Nephron progenitor cell (in vitro differentiated cells): ENCODE results near the gene IL17C.
"Not testable (repeated sequence)": the region's sequence is repeated elsewhere in the genome, so short reads cannot be mapped to it uniquely, and the experiment has no call there.

ENCODE experiments used
- DNase-seq: peaks from one replicate; pipeline ENCODE4 v3.0.0; 2021
- H3K27ac Mint-ChIP-seq: 2 replicates; pipeline ENCODE4 v1.8.0; 2021; ENCODE audit warnings: mild to moderate bottlenecking, moderate library complexity, mixed read lengths
- H3K27me3 Mint-ChIP-seq: 2 replicates; pipeline ENCODE4 v1.8.0; 2021; ENCODE audit warnings: mild to moderate bottlenecking, low read depth, mixed read lengths; ENCODE audit not compliant: poor library complexity
- H3K36me3 Mint-ChIP-seq: 2 replicates; pipeline ENCODE4 v1.8.0; 2021; ENCODE audit warnings: low read depth, mixed read lengths
- H3K4me1 Mint-ChIP-seq: 2 replicates; pipeline ENCODE4 v1.8.0; 2021; ENCODE audit warnings: mixed read lengths
- H3K4me3 Mint-ChIP-seq: 2 replicates; pipeline ENCODE4 v1.8.0; 2021; ENCODE audit warnings: mild to moderate bottlenecking, moderate library complexity, mixed read lengths
- H3K9me3 Mint-ChIP-seq: 2 replicates; pipeline ENCODE4 v1.8.0; 2021; ENCODE audit warnings: mild to moderate bottlenecking, moderate library complexity, mixed read lengths
- CTCF ChIP-seq: fragments of 200-600 bp; sonication (generic); IDR thresholded peaks from 2 replicates; pipeline ENCODE4 v1.5.0; 2021; ENCODE audit warnings: antibody characterized with exemption

IL17C gene

GRCh38 chr16:88665570-88665969 lies 27.2 kb downstream of the IL17C start:
- Mint-ChIP-seq H3K9me3 (no peaks in the 10 kb centered on the region), H3K4me1 (peaks cover 26% of the 10 kb centered on the region), H3K4me3 (peak overlapping the region; percentile 90), H3K27me3 (no peaks in the 10 kb centered on the region), H3K27ac (no peak overlapping the region), H3K36me3 (peaks cover 15% of the 10 kb centered on the region)
- DNase-seq = no peak
- TF ChIP-seq CTCF = no peak

GRCh38 chr16:88667461-88667860 lies 29.1 kb downstream of the IL17C start:
- peaks cover 12% of the 10 kb centered on the region for H3K4me1 Mint-ChIP-seq
- H3K27me3 Mint-ChIP-seq = no peaks in the 10 kb centered on the region
- H3K36me3 Mint-ChIP-seq = peaks cover 15% of the 10 kb centered on the region
- no peak for TF ChIP-seq CTCF
- H3K27ac Mint-ChIP-seq = peak overlapping the region; percentile 57
- peak; percentile 26 for DNase-seq
- no peak overlapping the region for H3K4me3 Mint-ChIP-seq
- H3K9me3 Mint-ChIP-seq = no peaks in the 10 kb centered on the region

GRCh38 chr16:88669493-88669892 lies 31.1 kb downstream of the IL17C start:
- H3K4me3 Mint-ChIP-seq, DNase-seq, H3K27me3 Mint-ChIP-seq, H3K27ac Mint-ChIP-seq, H3K9me3 Mint-ChIP-seq: not testable (repeated sequence)
- peaks cover 15% of the 10 kb centered on the region for H3K36me3 Mint-ChIP-seq
- peaks cover 12% of the 10 kb centered on the region for H3K4me1 Mint-ChIP-seq

- TF ChIP-seq CTCF = no peak
- Mint-ChIP-seq H3K9me3 (no peaks in the 10 kb centered on the region), H3K27me3 (no peaks in the 10 kb centered on the region), H3K4me1 (peaks cover 9% of the 10 kb centered on the region), H3K4me3 (no peak overlapping the region), H3K36me3 (peaks cover 13% of the 10 kb centered on the region), H3K27ac (no peak overlapping the region)
- DNase-seq = no peak
Observed at GRCh38 chr16:88669980-88670379, 31.6 kb downstream of the IL17C start.

- peaks cover 6% of the 10 kb centered on the region for H3K36me3 Mint-ChIP-seq
- peaks cover 7% of the 10 kb centered on the region for H3K4me1 Mint-ChIP-seq
- no peak for TF ChIP-seq CTCF
- H3K4me3 Mint-ChIP-seq = no peak overlapping the region
- H3K27me3 Mint-ChIP-seq = no peaks in the 10 kb centered on the region
- H3K9me3 Mint-ChIP-seq = no peaks in the 10 kb centered on the region
- no peak for DNase-seq
- no peak overlapping the region for H3K27ac Mint-ChIP-seq
Observed at GRCh38 chr16:88671806-88672205, 33.4 kb downstream of the IL17C start.

- Mint-ChIP-seq H3K4me3 (no peak overlapping the region), H3K36me3 (peaks cover 6% of the 10 kb centered on the region), H3K9me3 (no peaks in the 10 kb centered on the region), H3K27me3 (no peaks in the 10 kb centered on the region), H3K27ac (no peak overlapping the region), H3K4me1 (no peaks in the 10 kb centered on the region)
- TF ChIP-seq CTCF = peak; percentile 33
- peak; percentile 43 for DNase-seq
Observed at GRCh38 chr16:88672776-88673175, 34.4 kb downstream of the IL17C start.
